Measurements from ENCODE around the gene HDGFL3.
"Not testable (repeated sequence)": the region's sequence is repeated elsewhere in the genome, so short reads cannot be mapped to it uniquely, and the experiment has no call there.

The HDGFL3 gene

DNA sequence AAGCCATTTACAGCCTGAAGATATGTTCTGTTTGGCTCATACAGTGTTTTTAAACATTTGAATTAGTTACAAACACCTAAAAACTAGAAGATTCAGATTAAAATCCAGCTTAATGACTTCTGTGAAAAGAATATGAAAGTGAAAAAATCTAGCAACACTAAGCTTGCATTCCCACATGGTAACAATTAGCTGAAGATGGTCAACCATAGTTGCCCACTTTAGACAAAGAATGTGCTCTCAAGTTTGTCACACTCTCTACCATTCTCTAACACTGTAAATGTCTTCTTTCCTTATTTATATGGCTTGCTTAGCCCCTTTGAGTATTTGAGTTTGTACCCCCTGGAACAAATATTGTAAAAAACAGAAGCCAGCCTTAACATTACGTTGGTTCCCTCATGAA is 32.7 kb downstream of the HDGFL3 start:
- peak; percentile 59 for DNase-seq (ENCODE audit: low read depth)
- TF ChIP-seq CTCF (conservative IDR thresholded peaks at IDR 0.05; ENCODE audit: low read length) = no peak
- no peak overlapping the region for H3K4me3 ChIP-seq (ENCODE audit: low read length)

DNA sequence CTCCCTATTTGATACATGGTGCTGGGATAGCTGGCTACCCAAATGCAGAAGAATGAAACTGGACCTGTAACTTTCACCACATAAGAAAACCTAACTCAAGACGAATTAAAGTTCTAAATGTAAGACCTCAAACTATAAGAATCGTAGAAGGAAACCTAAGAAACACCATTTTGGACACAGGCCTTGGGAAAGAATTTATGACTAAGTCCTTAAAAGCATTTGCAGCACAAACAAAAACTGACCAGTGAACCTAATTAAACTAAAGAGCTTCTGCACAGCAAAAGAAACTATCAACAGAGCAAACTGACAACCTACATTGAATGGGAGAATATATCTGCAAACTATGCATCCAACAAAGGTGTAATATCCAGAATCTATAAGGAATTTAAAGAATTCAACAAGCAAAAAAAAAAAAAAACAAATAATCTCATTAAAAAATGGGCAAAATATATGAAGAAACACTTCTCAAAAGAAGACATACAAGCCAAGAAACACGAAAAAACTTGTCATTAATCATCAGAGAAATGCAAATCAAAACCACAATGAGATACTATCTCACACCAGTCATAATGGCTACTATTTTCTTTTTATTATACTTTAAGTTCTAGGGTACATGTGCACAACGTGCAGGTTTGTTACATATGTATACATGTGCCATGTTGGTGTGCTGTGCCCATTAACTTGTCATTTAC is 37.0 kb downstream of the HDGFL3 start:
- TF ChIP-seq CTCF (conservative IDR thresholded peaks at IDR 0.05; ENCODE audit: low read length) = no peak
- peak; percentile 24 for DNase-seq (ENCODE audit: low read depth)
- no peak overlapping the region for H3K4me3 ChIP-seq (ENCODE audit: low read length)

- not testable (repeated sequence) for H3K4me3 ChIP-seq (ENCODE audit: low read length)
Observed at GRCh38 chr15:83169576-83169975, 38.0 kb downstream of the HDGFL3 start.

DNA sequence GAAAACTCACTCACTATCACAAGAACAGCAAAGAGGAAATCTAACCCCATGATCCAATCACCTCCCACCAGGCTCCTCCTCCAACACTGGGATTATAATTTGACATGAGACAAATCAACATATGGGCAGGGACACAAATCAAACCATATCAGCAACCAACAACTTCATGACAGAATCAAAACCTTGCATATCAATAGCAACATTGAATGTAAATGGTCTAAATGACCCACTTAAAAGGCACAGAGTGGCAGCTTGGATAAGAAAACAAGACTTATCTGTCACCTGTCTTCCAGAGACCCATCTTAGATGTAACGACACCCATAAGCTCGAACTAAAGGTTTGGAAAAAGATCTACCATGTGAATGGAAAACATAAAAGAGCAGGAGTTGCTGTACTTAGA is 40.8 kb downstream of the HDGFL3 start:
- no peak overlapping the region for H3K4me3 ChIP-seq (ENCODE audit: low read length)
- DNase-seq (ENCODE audit: low read depth) = no peak
- TF ChIP-seq CTCF (conservative IDR thresholded peaks at IDR 0.05; ENCODE audit: low read length) = no peak

More at GRCh38 chr15:83169576-83169975, 38.0 kb downstream of the HDGFL3 start:
- DNase-seq (ENCODE audit: low read depth) = not testable (repeated sequence)

- no peak for DNase-seq (ENCODE audit: low read depth)
- no peak overlapping the region for H3K4me3 ChIP-seq (ENCODE audit: low read length)
- no peak for TF ChIP-seq CTCF (conservative IDR thresholded peaks at IDR 0.05; ENCODE audit: low read length)
Observed at GRCh38 chr15:83166218-83166617, 41.4 kb downstream of the HDGFL3 start.

- no peak for TF ChIP-seq CTCF (conservative IDR thresholded peaks at IDR 0.05; ENCODE audit: low read length)
- DNase-seq (ENCODE audit: low read depth) = no peak
- H3K4me3 ChIP-seq (ENCODE audit: low read length) = no peak overlapping the region
Observed at GRCh38 chr15:83164771-83165404, 42.7 kb downstream of the HDGFL3 start.

- peak; percentile 5 for DNase-seq (ENCODE audit: low read depth)
- no peak overlapping the region for H3K4me3 ChIP-seq (ENCODE audit: low read length)
Observed at GRCh38 chr15:83164111-83164770, 43.4 kb downstream of the HDGFL3 start.

More at GRCh38 chr15:83164111-83164770, 43.4 kb downstream of the HDGFL3 start:
- no peak for TF ChIP-seq CTCF (conservative IDR thresholded peaks at IDR 0.05; ENCODE audit: low read length)
